CD4-positive, CD25-positive, alpha-beta regulatory T cell (primary cell): ENCODE measurements around the gene PTH2R. TPM values are rescaled to one million over a fixed set of nuclear protein-coding genes. Genes with fewer than 3 reads are reported as not detected.
"Not testable (repeated sequence)": the region's sequence is repeated elsewhere in the genome, so short reads cannot be mapped to it uniquely, and the experiment has no call there.

Experiments
- ATAC-seq, 2 donors: fragments of 150-1000 bp; cut with Tn5 transposase; one replicate each; pipeline ENCODE4 v1.10.0; 2021; ENCODE audit warnings: low read depth in 2 of 2, moderate number of reproducible peaks in 2 of 2, moderate library complexity in 1 of 2
- DNase-seq, 3 donors: peaks; one replicate each; pipeline versions ENCODE4 v3.0.0 to v3.0.0-alpha.2; 2012 to 2022; ENCODE audit warnings: mixed read lengths in 1 of 3
- H3K27ac ChIP-seq: one replicate; pipeline ENCODE4 v1.7.0; 2013; ENCODE audit warnings: mild to moderate bottlenecking, low read length; ENCODE audit not compliant: insufficient read depth, poor library complexity, severe bottlenecking
- H3K27me3 ChIP-seq: one replicate; pipeline ENCODE4 v1.7.0; 2013; ENCODE audit warnings: low read length; ENCODE audit not compliant: control insufficient read depth, insufficient read depth
- H3K36me3 ChIP-seq: one replicate; pipeline ENCODE4 v1.7.0; 2013; ENCODE audit warnings: mild to moderate bottlenecking, low read length, moderate library complexity; ENCODE audit not compliant: control insufficient read depth, insufficient read depth
- H3K4me1 ChIP-seq: 2 replicates; pipeline ENCODE4 v1.7.0; 2013; ENCODE audit warnings: mild to moderate bottlenecking, low read length; ENCODE audit not compliant: insufficient read depth, control insufficient read depth, poor library complexity, severe bottlenecking
- H3K4me3 ChIP-seq: one replicate; pipeline ENCODE4 v1.7.0; 2013; ENCODE audit warnings: low read depth, mild to moderate bottlenecking, low read length, moderate library complexity
- H3K9me3 ChIP-seq, 2 experiments: 1 replicate in 1 of 2; 2 replicates in 1 of 2; pipeline ENCODE4 v1.7.0; 2013; ENCODE audit warnings: low read length in 2 of 2, mild to moderate bottlenecking in 1 of 2, moderate library complexity in 1 of 2; ENCODE audit not compliant: control insufficient read depth in 2 of 2
- H3K27ac Mint-ChIP-seq, 3 donors: one replicate each; pipeline ENCODE4 v1.8.0; 2020 to 2022; ENCODE audit warnings: mild to moderate bottlenecking in 3 of 3, mixed read lengths in 3 of 3, moderate library complexity in 2 of 3
- H3K27me3 Mint-ChIP-seq: one replicate; pipeline ENCODE4 v1.8.0; 2022; ENCODE audit warnings: mild to moderate bottlenecking, mixed read lengths
- H3K36me3 Mint-ChIP-seq: one replicate; pipeline ENCODE4 v1.8.0; 2020; ENCODE audit warnings: mixed read lengths
- H3K4me1 Mint-ChIP-seq, 4 donors: one replicate each; pipeline ENCODE4 v1.8.0; 2020 to 2022; ENCODE audit warnings: mixed read lengths in 4 of 4, mild to moderate bottlenecking in 1 of 4
- H3K4me3 Mint-ChIP-seq, 4 donors: one replicate each; pipeline ENCODE4 v1.8.0; 2020 to 2022; ENCODE audit warnings: mild to moderate bottlenecking in 4 of 4, mixed read lengths in 4 of 4, moderate library complexity in 3 of 4
- H3K9me3 Mint-ChIP-seq, 7 donors: one replicate each; pipeline ENCODE4 v1.8.0; 2020 to 2022; ENCODE audit warnings: mixed read lengths in 7 of 7, mild to moderate bottlenecking in 3 of 7, moderate library complexity in 2 of 7
- polyA plus RNA-seq, 4 donors: library from polyadenylated mRNA; unstranded; fragments of 300-500 nt; fragmentation: Illumina TruSeq; gene quantifications; one replicate each; pipeline ENCODE4 v1.2.3, GENCODE V29; 2021
- total RNA-seq: library from RNA; stranded (reverse); gene quantifications from one replicate; pipeline ENCODE4 v1.2.3, GENCODE V29; 2022

Gene PTH2R
- total and polyA plus RNA-seq, 5 donors from 2014 or later: not detected

DNA sequence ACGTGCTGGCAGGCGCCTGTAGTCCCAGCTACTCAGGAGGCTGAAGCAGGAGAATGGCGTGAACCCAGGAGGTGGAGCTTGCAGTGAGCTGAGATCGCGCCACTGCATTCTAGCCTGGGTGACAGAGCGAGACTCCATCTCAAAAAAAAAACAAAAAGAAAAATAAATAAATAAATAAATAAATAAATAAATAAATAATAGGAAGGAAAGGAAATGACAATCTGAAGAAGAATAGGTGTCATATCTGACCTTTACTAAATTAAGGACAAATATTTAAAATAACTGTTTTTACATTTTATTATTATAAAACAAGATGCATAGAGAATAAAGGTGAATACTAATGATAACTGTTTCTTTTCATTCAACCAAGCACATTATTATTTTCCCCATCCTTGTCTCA, 40.9 kb downstream of the PTH2R start:
- not testable (repeated sequence) for H3K27me3 Mint-ChIP-seq, H3K27ac Mint-ChIP-seq, H3K9me3 Mint-ChIP-seq

DNA sequence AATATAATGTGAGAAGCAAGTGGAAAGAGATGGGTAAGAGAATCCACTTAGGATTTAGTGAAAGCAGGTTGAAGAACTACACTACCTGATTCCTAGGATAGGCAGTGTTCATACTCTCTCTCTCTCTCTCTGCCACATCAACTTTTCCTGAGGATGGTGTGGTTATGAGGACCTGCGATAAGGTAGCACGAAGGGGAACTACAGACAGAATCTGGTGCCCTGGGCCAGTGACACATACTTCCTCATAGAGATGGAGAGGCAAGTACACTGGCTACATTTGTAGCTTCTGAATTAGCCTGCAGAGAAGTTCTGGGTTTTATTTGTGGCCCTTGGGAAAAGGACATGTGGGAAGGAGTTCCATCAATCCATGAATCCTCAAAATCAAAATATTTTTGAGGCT, 44.5 kb downstream of the PTH2R start:
- Histone ChIP-seq H3K27ac (no peak overlapping the region), H3K4me3 (no peak overlapping the region), H3K27me3 (no peaks in the 10 kb centered on the region), H3K4me1 (no peaks in the 10 kb centered on the region), H3K36me3 (no peaks in the 10 kb centered on the region), H3K9me3 (no peaks in the 10 kb centered on the region)
- Mint-ChIP-seq H3K36me3 (no peaks in the 10 kb centered on the region), H3K27me3 (no peaks in the 10 kb centered on the region), H3K4me1 (no peaks in the 10 kb centered on the region), H3K27ac (no peak overlapping the region), H3K4me3 (no peak overlapping the region), H3K9me3 (no peaks in the 10 kb centered on the region)
- ATAC-seq (no peak), DNase-seq (no peak)

More for the DNA sequence above, 40.9 kb downstream of the PTH2R start:
- not testable (repeated sequence) for H3K4me1 ChIP-seq, H3K27me3 ChIP-seq, H3K4me3 ChIP-seq, H3K36me3 Mint-ChIP-seq, H3K4me3 Mint-ChIP-seq, H3K4me1 Mint-ChIP-seq, H3K9me3 ChIP-seq, H3K36me3 ChIP-seq, DNase-seq, ATAC-seq, H3K27ac ChIP-seq

DNA sequence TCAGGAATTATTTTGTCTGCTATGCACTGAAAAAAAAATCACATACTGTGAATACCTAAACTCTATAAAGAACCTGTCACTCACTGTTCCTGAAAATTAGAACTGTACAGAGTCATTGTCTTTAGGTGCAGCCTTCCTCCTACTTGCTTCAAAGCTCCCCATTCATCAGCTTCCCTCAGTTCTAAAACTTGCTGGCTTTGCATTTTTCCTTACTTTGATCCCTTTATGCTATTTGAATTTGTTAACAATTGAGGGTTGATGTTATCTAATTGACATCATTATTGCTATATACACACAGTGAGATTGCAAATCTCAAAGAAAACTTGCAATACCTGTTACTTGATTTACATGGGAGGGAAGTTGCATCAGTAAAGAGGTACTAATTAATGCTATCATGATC, 48.3 kb downstream of the PTH2R start:
- Mint-ChIP-seq H3K27me3 (no peaks in the 10 kb centered on the region), H3K4me3 (no peak overlapping the region), H3K9me3 (no peaks in the 10 kb centered on the region), H3K27ac (no peak overlapping the region), H3K4me1 (no peaks in the 10 kb centered on the region), H3K36me3 (no peaks in the 10 kb centered on the region)
- no peaks in the 10 kb centered on the region for H3K9me3 ChIP-seq
- H3K27ac ChIP-seq: no peak overlapping the region
- DNase-seq (no peak), ATAC-seq (no peak)
- H3K27me3 ChIP-seq: no peaks in the 10 kb centered on the region
- H3K4me3 ChIP-seq: no peak overlapping the region
- no peaks in the 10 kb centered on the region for H3K4me1 ChIP-seq
- H3K36me3 ChIP-seq: no peaks in the 10 kb centered on the region

DNA sequence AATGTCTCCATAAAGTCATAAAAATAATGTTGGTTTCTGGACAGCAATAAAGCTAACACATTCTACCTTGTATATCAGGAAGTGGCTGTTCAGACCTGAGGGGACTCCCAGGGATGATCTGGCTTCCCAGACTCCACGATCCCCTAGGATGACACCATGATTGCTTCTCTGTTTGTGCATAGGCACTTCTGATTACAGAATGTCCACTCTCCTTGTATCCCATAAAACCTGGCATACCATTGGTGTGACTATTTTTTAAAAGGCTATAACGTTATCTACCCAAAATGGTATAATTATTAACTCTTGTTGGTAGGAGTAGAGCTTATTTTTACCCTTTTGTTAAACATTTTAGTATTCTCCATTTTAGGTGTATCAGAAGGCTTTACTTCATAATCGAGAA, 57.1 kb downstream of the PTH2R start:
- no peaks in the 10 kb centered on the region for H3K9me3 ChIP-seq
- H3K4me3 ChIP-seq: no peak overlapping the region
- H3K36me3 ChIP-seq: no peaks in the 10 kb centered on the region
- no peaks in the 10 kb centered on the region for H3K4me1 Mint-ChIP-seq
- ATAC-seq: no peak
- H3K36me3 Mint-ChIP-seq: no peaks in the 10 kb centered on the region
- no peak overlapping the region for H3K27ac ChIP-seq
- no peak overlapping the region for H3K4me3 Mint-ChIP-seq
- H3K27ac Mint-ChIP-seq: no peak overlapping the region
- H3K9me3 Mint-ChIP-seq: peaks cover 0 to 1% (median 0%) of the 10 kb centered on the region in 7 donors
- H3K4me1 ChIP-seq: no peaks in the 10 kb centered on the region
- DNase-seq: no peak
- no peaks in the 10 kb centered on the region for H3K27me3 ChIP-seq
- no peaks in the 10 kb centered on the region for H3K27me3 Mint-ChIP-seq

DNA sequence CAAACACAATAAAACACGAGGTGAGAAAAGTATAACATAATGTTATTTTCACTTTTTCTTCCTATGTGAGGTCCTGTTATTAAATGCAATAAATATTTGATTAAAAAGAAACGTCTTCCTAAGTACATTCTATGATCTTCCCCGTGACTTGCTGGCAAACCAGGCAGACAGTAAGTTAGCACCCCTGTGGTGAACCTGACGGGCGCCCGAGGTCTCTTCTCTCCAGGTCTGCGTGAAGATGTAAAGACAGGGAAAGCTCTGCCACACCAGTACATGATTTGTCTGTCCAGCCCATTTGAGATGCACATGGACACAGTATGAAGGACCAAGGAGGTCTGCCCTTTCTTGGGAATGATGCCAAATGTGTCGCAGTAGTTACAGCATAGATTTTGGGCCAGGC, 57.6 kb downstream of the PTH2R start:
- ATAC-seq (no peak), DNase-seq (no peak)
- Histone ChIP-seq H3K27ac (no peak overlapping the region), H3K4me3 (no peak overlapping the region), H3K4me1 (no peaks in the 10 kb centered on the region), H3K9me3 (no peaks in the 10 kb centered on the region), H3K27me3 (no peaks in the 10 kb centered on the region), H3K36me3 (no peaks in the 10 kb centered on the region)
- Mint-ChIP-seq H3K4me3 (no peak overlapping the region), H3K4me1 (no peaks in the 10 kb centered on the region), H3K27ac (no peak overlapping the region), H3K9me3 (peaks cover 0 to 1% (median 0%) of the 10 kb centered on the region in 7 donors), H3K36me3 (no peaks in the 10 kb centered on the region), H3K27me3 (no peaks in the 10 kb centered on the region)

DNA sequence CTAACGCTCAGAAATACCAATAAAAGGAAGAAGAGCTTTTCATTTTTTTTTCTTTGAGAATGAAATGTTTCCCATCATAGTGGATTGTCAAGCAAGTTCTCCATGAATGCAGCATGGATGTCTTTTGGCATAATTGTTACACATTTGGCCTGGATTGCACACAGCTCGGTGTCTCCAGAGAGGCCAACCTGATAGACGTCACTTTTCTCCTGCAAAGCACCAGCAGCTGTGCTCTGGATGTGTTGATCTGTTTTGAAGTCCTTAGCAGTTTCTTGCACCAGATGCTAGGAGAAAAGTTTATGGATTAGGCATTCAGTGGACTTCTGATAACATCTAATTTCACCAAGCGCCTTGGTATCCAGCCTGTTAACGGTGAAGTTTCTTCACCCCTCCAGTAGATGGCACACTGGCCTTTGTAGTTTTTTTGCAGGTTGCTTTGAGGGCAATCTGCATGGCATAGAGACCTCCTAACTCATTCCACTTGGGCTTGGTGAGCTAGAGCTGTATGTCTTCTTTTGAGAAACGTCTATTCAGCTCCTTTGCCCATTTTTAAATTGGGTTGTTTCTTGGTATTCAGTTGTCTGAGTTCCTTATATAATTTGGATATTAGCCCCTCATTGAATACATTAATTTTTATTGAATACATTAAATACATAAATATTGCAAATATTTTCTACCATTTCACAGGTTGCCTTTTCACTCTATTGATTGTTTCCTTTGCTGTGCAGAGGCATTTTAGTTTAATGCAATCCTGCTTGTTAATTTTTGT, 59.7 kb downstream of the PTH2R start:
- H3K36me3 ChIP-seq: no peaks in the 10 kb centered on the region
- Mint-ChIP-seq H3K9me3 (peaks cover 0 to 2% (median 0%) of the 10 kb centered on the region in 7 donors), H3K36me3 (no peaks in the 10 kb centered on the region), H3K27ac (no peak overlapping the region), H3K4me3 (no peak overlapping the region), H3K27me3 (no peaks in the 10 kb centered on the region), H3K4me1 (no peaks in the 10 kb centered on the region)
- ATAC-seq (no peak), DNase-seq (peak in 1 of 3 donors; percentile 21)
- no peak overlapping the region for H3K27ac ChIP-seq
- no peaks in the 10 kb centered on the region for H3K9me3 ChIP-seq
- H3K4me1 ChIP-seq: no peaks in the 10 kb centered on the region
- no peak overlapping the region for H3K4me3 ChIP-seq
- no peaks in the 10 kb centered on the region for H3K27me3 ChIP-seq

DNA sequence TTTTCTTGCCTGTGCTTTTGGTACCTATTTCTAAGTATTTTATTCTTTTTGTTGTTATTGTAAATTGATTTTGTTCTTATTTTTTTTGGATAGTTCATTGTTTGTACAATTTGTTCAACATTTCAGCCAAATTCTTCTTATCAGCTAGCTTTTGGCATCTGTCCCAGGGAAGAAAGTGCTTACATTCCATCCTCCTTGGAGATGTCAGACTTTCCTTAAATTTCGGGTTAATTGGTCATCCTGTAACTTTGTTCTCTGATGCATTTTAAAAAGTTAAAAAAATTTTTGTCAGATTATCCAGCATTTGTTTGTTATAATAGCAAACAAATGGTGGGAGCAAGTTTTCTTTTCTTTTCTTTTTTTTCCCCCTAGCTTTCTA, 60.3 kb downstream of the PTH2R start:
- no peak for DNase-seq
- Mint-ChIP-seq H3K4me3 (no peak overlapping the region), H3K9me3 (peaks cover 0 to 2% (median 0%) of the 10 kb centered on the region in 7 donors), H3K4me1 (no peaks in the 10 kb centered on the region), H3K36me3 (no peaks in the 10 kb centered on the region), H3K27ac (no peak overlapping the region), H3K27me3 (no peaks in the 10 kb centered on the region)
- H3K27me3 ChIP-seq: no peaks in the 10 kb centered on the region
- H3K36me3 ChIP-seq: no peaks in the 10 kb centered on the region
- H3K4me1 ChIP-seq: no peaks in the 10 kb centered on the region
- H3K4me3 ChIP-seq: no peak overlapping the region
- no peak overlapping the region for H3K27ac ChIP-seq
- no peaks in the 10 kb centered on the region for H3K9me3 ChIP-seq
- ATAC-seq: no peak

DNA sequence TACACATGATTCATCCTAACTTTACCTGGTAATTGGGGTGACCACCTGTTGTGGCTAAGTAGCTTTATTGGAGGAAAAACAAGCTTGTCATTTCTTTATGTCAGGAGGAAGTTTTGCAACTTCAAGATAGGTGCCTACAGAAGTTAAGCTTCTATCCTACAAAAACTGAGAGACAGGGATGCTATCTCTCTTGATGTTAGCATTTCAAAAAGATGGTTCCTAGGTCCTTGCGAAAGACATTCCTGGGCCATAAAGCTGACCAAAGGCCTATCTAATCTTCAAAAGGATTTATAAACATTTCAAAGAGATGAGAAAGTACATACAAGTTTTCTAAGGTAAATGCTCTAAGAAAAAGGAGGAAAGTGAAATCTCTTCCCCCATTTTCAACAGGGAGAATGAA, 61.0 kb downstream of the PTH2R start:
- no peaks in the 10 kb centered on the region for H3K36me3 Mint-ChIP-seq
- H3K4me3 Mint-ChIP-seq: no peak overlapping the region
- Histone ChIP-seq H3K4me1 (no peaks in the 10 kb centered on the region), H3K36me3 (no peaks in the 10 kb centered on the region), H3K27me3 (no peaks in the 10 kb centered on the region), H3K27ac (no peak overlapping the region), H3K9me3 (no peaks in the 10 kb centered on the region), H3K4me3 (no peak overlapping the region)
- peaks cover 0 to 3% (median 0%) of the 10 kb centered on the region in 7 donors for H3K9me3 Mint-ChIP-seq
- no peak overlapping the region for H3K27ac Mint-ChIP-seq
- H3K4me1 Mint-ChIP-seq: no peaks in the 10 kb centered on the region
- ATAC-seq (no peak), DNase-seq (no peak)
- no peaks in the 10 kb centered on the region for H3K27me3 Mint-ChIP-seq
